Measurements from ENCODE around the gene ATP1A2. TPM values are rescaled to one million over a fixed set of nuclear protein-coding genes. Genes with fewer than 3 reads are reported as not detected.

The ATP1A2 gene
- polyA plus RNA-seq, 3 donors: 4.5 to 5.1 (median 5.0) TPM

- no peak for DNase-seq
Observed at GRCh38 chr1:160084771-160085321, 30.7 kb upstream of the ATP1A2 start.

DNA sequence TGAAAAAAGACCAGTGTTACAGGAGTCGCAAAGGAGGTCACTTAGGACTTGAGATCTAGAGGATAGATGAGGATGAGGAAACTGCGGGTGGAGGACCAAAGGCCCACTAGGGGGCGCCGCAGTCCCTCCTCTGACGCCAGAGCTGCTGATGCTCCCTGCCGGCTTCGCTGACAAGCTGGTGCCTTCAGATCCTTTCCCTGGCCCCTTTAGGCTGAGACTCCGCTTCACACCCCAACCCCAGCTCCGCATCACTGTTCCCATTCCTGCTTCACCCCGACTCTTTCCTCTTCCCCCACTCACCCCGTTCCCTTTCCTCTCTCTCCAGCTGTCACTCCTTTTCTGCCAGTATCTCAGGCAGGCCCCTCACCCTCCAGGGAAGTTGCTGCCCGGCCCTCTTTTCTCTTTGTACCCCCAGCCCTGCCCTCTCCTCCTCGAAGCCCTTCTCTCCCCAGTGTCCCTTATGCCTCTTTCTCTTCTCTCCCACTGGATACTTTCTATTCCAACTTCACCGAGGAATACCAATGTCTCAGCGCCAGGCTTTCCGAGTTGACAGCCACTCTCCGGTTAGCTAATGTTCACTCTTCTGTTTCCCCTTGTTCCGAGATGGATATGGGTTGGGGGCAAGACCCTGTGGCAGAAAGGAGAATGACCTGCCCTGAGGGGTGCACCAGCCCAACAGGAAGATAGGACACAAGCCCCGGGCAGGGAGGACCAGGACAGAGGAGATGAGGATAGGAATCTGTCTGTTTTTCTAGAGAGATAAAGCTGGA, 29.7 kb upstream of the ATP1A2 start:
- DNase-seq: no peak

- DNase-seq: no peak
Observed at GRCh38 chr1:160086456-160086892, 29.1 kb upstream of the ATP1A2 start.

GRCh38 chr1:160087118-160087662, 28.4 kb upstream of the ATP1A2 start:
- no peak for DNase-seq

DNA sequence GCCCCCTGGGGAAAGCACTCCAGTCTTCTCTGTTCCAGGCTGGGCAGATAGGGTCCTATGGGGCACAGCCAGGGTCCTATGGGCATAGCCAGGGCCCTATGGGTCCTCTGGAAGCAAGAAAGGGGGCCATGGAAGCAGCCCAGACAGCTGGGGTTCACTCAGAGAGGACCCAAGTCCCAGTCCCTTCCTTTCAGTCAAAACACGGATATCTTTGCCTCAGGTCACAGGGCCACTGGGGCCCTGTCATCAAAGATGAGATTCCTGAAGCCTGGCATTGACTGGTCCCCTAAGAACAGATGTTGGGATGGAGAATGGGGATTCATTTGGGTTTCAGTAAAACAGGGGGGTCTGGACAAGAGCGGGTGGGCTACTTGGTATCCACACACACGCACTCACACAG, 25.7 kb upstream of the ATP1A2 start:
- no peak for DNase-seq

DNA sequence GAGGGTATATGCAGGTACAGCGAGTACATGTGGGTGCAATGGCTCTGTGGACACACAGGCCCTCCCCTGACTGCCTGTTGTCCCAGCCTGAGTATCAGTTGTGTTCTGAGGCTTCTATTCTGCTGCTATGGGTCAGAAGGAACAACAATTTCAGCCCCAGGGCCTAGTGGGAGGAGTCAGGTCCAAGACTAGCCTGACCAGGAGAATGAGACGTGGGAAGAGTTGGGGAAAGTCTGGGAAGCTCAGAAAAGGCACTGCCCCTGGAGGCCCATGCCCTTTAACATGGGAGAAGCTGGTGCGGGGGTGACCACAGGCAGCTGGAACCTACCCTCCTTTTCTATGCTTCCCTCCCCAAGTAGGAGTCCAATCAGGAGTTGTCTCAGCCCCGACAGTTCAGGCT, 24.8 kb upstream of the ATP1A2 start:
- no peak for DNase-seq

DNA sequence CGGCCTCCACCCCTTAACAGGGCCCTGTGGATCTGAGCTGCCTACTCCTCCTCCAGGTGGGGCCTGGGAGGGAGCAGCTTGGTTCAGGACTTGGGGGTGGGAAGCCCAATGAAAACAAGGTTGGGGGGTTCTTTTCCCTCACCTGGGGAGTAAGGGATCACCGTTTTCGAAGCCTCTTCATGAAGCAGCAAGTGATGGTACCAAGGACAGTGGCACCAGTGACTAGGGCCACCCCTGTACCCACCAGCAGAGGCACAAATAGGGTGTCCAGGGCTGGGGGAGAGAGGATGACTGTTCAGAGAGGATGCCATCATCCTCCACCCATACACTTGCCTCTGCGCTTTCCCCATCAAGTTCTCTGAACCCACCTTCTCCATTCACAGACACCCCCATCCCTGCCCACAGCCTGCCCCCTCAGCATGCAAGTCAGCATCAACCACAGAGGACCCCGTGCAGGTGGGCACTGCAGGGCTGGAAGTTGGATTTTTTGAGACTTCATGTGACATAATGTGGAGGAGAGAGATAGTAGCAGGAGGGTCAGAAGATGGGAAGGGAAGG, 23.8 kb upstream of the ATP1A2 start:
- no peak for DNase-seq

DNA sequence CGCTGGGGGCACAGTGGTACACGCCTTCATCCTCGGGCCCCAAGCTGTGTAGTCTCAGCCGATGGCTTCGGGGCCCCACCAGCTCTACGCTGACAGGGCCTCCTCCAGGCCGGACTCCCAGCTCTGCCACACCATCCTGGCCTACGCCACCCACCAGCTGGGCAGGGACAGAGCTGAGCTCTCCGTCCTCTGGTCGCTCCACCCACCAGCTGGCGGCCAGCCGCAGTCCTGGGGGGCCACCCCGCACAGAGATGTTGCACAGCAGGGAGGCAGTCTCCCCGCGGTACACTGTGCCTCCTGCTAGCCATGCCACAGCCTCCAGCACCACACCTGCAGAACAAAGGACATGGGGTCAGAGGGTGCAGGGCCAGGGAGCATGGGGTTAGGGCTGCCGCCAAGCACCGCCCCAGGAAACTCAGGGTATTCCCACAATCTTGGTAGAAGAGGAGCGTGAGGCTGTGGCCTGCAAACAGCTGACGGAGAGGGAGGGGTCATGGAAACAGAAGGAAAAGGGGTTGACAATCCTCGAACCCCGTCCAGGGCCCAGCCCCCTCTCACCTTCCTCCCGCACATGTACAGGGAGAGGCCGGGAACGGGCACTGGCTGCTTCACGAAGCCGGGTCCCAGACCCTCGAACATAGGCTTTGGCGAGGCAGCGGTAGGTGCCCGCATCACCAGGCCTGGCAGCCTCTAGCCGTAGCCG, 23.0 kb upstream of the ATP1A2 start:
- DNase-seq: no peak

GRCh38 chr1:160093069-160093395, 22.5 kb upstream of the ATP1A2 start:
- DNase-seq: no peak

- no peak for DNase-seq
Observed at GRCh38 chr1:160093624-160094290, 21.8 kb upstream of the ATP1A2 start.

DNA sequence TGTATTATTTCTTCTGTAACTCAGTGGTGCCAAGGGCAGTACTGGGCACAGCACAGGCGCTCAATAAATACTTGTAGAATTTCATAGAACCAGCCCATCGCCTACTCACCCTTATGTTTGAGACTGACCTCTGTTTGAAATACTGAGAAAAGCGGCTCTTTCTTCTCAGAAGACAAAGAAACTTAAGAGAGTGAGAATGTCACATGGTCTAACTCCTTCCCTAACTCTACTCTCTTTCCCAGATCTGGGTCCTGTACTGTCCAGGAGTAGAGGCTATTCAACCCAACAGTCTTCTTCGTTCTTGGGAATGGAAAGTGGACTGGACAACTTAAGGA, 21.3 kb upstream of the ATP1A2 start:
- DNase-seq: no peak

DNA sequence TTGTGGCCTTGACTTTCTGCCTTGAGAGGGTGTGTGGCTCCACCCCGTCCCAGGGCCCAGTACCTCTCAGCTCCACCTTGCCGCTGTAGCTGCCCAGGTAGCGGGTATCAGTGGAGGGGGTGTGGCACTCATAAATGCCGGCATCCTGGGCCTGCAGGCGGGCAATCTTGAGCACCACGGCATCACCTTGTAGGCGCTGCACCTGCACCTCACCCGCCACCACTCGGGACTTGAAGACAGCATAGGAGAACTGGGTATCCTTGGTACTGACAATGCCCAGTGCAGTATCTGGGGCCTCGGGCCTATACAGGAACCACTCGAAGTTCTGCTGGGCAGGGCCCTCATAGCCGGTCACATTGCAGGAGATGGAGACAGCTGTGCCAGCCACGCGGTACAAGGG, 20.8 kb upstream of the ATP1A2 start:
- no peak for DNase-seq

DNA sequence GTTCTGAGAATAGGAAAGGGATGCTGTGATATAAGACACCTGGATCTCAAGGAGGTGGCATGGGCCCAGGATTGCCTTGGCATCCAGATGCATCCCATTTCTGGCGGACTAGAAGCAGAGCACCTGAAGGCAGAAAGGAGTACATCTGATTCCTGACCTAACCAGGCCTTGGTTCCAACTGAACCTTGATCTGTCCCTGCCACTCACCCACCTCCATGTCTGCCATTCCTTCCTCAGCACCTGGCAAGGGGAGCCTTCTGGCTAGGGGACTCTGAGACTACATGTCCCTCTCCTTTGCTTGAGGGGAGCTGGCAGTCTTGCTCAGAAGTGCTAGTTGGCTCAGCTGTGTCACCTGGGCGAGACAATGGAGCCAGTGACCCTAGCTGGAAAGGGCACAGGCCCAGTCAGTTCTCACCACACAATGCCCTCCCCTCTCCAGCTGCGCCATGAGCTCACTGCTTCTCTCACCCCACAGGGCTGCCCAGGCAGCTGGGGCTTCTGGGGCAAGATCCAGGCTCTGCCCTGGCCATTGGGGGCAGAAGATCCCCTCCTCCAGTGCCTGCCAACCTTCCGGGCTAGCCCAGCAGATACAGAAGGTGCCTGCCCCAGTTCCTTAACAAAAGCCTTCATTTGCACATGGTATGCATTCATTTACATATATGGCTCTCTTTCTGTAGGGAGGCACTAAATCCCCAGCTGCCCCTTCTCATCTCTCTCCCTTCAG, 20.0 kb upstream of the ATP1A2 start:
- DNase-seq: no peak

GRCh38 chr1:160096274-160097116, 19.1 kb upstream of the ATP1A2 start:
- no peak for DNase-seq

DNA sequence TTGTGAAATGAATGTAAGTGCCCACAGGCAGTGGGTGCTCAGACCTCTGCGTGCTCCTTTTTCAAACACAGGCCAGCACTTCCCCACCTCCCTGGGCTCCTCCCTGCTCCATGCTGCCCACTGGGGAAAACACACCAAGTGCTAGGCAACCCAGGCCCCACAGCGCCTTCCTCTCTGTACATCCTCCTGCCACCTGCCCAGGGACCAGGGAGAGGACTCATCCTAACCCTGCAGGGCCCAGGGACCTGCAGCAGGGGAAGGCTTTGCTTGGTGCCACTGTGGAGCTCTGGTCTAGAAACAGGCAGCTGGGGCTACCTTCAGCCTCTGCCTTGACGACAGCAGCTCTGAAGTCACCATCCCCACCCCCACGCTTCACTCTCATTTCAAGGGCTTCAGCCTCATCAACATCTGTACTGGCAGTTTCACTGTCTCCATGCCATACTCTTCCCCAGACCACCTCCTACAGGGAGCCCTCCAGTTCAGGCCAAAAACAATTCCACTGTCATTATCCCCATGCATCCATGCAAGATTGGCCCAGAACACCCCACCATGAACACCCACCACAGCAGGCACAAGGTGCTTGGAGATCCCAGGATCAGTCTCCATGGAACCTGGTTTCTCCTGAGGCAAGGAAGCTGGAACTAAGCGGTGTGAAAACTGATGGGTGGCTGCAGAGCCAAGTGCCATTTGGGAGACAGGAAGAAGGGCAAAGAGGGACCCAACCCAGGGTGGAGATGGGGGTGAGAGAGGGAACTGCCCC, 18.2 kb upstream of the ATP1A2 start:
- DNase-seq: no peak

GRCh38 chr1:160097911-160098851, 17.4 kb upstream of the ATP1A2 start, which contains the start of gene IGSF8:
TSS of gene IGSF8 (minus strand) at chr1:160098619. CDS start at chr1:160098472, 147 bp downstream.
- peak; percentile 84 for DNase-seq

DNA sequence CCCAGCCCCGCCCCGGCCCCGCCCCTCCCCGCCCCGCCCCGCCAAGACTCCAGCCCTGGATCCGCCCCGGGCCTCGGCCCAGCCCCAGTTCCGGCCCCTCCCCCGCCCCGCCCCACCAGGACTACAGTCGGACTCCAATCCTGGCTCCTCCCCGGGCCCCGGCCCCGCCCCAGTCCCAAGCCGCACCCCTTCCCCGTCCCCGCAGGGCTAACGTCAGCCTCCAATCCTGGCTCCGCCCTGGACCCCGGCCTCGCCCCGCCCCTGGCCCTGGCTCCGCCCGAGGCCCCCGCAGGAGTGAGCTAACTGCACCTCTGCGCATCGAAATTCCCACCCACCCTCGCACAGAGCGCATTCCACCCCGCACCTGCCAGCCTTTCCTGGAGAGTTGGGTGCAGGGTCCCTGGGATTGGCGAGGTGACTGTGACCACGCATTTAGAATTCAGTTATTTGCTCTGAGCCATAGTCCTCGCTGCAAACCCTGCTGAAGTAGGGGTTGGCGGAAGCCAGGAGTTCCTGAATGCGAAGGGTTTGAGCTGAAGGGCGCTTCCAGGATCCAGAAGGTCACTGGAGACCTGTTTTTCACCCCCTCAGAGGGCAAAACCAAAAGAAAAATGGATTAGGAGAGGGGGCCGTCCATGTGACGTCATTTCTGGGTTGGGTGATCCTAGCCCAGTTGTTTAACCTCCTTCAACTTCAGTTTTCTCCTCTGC, 16.6 kb upstream of the ATP1A2 start:
- peak; percentile 95 for DNase-seq
